OCI-LY1 (cell line): ENCODE measurements around the gene GBE1.

Experiments used
- H2AFZ ChIP-seq: fragments of 200-600 bp; sonication (generic), shearing (Covaris generic); 2 replicates; pipeline ENCODE4 v1.6.0; 2014; ENCODE audit warnings: antibody characterized with exemption, mild to moderate bottlenecking, low read length
- H3F3A ChIP-seq: fragments of 200-600 bp; sonication (generic), shearing (Covaris generic); 2 replicates; pipeline ENCODE4 v1.6.0; 2014; ENCODE audit warnings: mild to moderate bottlenecking, antibody characterized with exemption, low read length, moderate library complexity; ENCODE audit not compliant: insufficient read depth
- H3K27ac ChIP-seq: fragments of 200-600 bp; sonication (generic); 2 replicates; pipeline ENCODE4 v1.5.1; 2014; ENCODE audit warnings: low read length, mixed run types, mild to moderate bottlenecking, low read depth; ENCODE audit not compliant: poor library complexity, severe bottlenecking
- H3K27me3 ChIP-seq: fragments of 200-600 bp; sonication (generic); 2 replicates; pipeline ENCODE4 v1.6.0; 2014; ENCODE audit warnings: antibody characterized with exemption, mild to moderate bottlenecking, low read length, moderate library complexity; ENCODE audit not compliant: insufficient read depth
- H3K36me3 ChIP-seq: fragments of 200-600 bp; sonication (generic); 2 replicates; pipeline ENCODE4 v1.6.1; 2014; ENCODE audit warnings: mild to moderate bottlenecking, antibody characterized with exemption, low read length, moderate library complexity, mixed read lengths; ENCODE audit not compliant: insufficient read depth
- H3K4me1 ChIP-seq: fragments of 200-600 bp; sonication (generic); 2 replicates; pipeline ENCODE4 v1.5.1; 2014; ENCODE audit warnings: mild to moderate bottlenecking, low read length, moderate library complexity; ENCODE audit not compliant: insufficient read depth, severe bottlenecking
- H3K4me2 ChIP-seq: fragments of 200-600 bp; sonication (generic), shearing (Covaris generic); 2 replicates; pipeline ENCODE4 v1.6.1; 2014; ENCODE audit warnings: low read length
- H3K4me3 ChIP-seq: fragments of 200-600 bp; sonication (generic); 2 replicates; pipeline ENCODE4 v1.5.1; 2014; ENCODE audit warnings: low read length, low read depth, mild to moderate bottlenecking, mixed read lengths; ENCODE audit not compliant: poor library complexity, severe bottlenecking
- H3K79me2 ChIP-seq: fragments of 200-600 bp; shearing (Covaris generic); 2 replicates; pipeline ENCODE4 v1.6.1; 2016; ENCODE audit warnings: mixed run types, low read length, mixed read lengths; ENCODE audit not compliant: insufficient read depth
- H3K9ac ChIP-seq: fragments of 200-600 bp; sonication (generic), shearing (Covaris generic); 2 replicates; pipeline ENCODE4 v1.6.1; 2014; ENCODE audit warnings: mild to moderate bottlenecking, low read length, mixed read lengths
- H3K9me2 ChIP-seq: fragments of 200-600 bp; sonication (generic), shearing (Covaris generic); 2 replicates; pipeline ENCODE4 v1.6.1; 2014; ENCODE audit warnings: low read depth, mild to moderate bottlenecking, low read length, mixed read lengths
- H3K9me3 ChIP-seq: fragments of 200-600 bp; shearing (Covaris generic); 2 replicates; pipeline ENCODE4 v1.6.1; 2014; ENCODE audit warnings: low read length, mixed read lengths
- H4K20me1 ChIP-seq: fragments of 200-600 bp; sonication (generic), shearing (Covaris generic); 2 replicates; pipeline ENCODE4 v1.6.0; 2016; ENCODE audit warnings: mild to moderate bottlenecking, low read length; ENCODE audit not compliant: insufficient read depth
- CTCF ChIP-seq: fragments of 200-600 bp; sonication (generic), shearing (Covaris generic); IDR thresholded peaks from 2 replicates; pipeline ENCODE4 v1.5.1; 2017; ENCODE audit warnings: mild to moderate bottlenecking, antibody characterized with exemption, low read length, moderate library complexity, mixed read lengths
- EZH2 ChIP-seq: fragments of 200-600 bp; sonication (generic), shearing (Covaris generic); IDR thresholded peaks from 2 replicates; pipeline ENCODE4 v1.8.0; 2017; ENCODE audit warnings: borderline replicate concordance, mixed run types, mild to moderate bottlenecking, antibody characterized with exemption, low read length, moderate library complexity, mixed read lengths

Gene GBE1

DNA sequence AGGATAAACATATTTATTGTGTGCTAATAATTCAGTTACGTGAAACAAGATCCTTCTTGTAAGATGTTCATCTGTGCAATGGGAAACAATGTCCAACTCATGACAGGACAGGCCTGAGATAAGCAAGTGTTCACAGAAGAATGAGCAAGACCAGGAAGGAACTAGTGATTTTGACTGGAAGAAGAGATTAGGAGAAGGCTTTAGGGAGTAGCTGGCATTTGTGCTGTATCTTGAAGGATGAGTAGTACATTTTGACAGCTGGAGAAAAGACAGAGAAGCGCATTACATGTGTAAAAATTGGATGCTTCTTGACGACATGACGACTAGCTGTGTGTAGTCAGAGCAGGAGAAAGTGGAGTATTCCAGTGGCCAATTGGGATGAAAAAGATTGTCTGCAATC, 48.4 kb downstream of the GBE1 start:
- H3K4me3 ChIP-seq = no peak overlapping the region
- H3K9me3 ChIP-seq = no peaks in the 10 kb centered on the region
- no peak overlapping the region for H3K27ac ChIP-seq
- no peaks in the 10 kb centered on the region for H3K27me3 ChIP-seq
- H3K4me2 ChIP-seq = no peak overlapping the region
- no peaks in the 10 kb centered on the region for H4K20me1 ChIP-seq
- no peaks in the 10 kb centered on the region for H3K36me3 ChIP-seq
- H3K79me2 ChIP-seq = no peaks in the 10 kb centered on the region
- no peaks in the 10 kb centered on the region for H3F3A ChIP-seq
- H3K9ac ChIP-seq = no peak overlapping the region
- H3K4me1 ChIP-seq = no peaks in the 10 kb centered on the region
- no peak for TF ChIP-seq EZH2
- no peak for TF ChIP-seq CTCF
- no peak overlapping the region for H2AFZ ChIP-seq
- no peaks in the 10 kb centered on the region for H3K9me2 ChIP-seq

GRCh38 chr3:81709606-81710005, 51.8 kb downstream of the GBE1 start:
- Histone ChIP-seq H3K27ac (no peak overlapping the region), H3K4me1 (no peaks in the 10 kb centered on the region), H4K20me1 (no peaks in the 10 kb centered on the region), H2AFZ (no peak overlapping the region), H3K4me3 (no peak overlapping the region), H3K9me3 (no peaks in the 10 kb centered on the region), H3K36me3 (no peaks in the 10 kb centered on the region), H3K9me2 (no peaks in the 10 kb centered on the region), H3K4me2 (no peak overlapping the region), H3K9ac (no peak overlapping the region), H3K79me2 (no peaks in the 10 kb centered on the region), H3F3A (no peaks in the 10 kb centered on the region), H3K27me3 (no peaks in the 10 kb centered on the region)
- TF ChIP-seq EZH2 (no peak), CTCF (no peak)

- Histone ChIP-seq H3K9ac (no peak overlapping the region), H3K36me3 (no peaks in the 10 kb centered on the region), H3K4me1 (no peaks in the 10 kb centered on the region), H3F3A (no peaks in the 10 kb centered on the region), H3K4me3 (no peak overlapping the region), H2AFZ (no peak overlapping the region), H3K27ac (no peak overlapping the region), H3K9me2 (no peaks in the 10 kb centered on the region), H4K20me1 (no peaks in the 10 kb centered on the region), H3K4me2 (no peak overlapping the region), H3K27me3 (no peaks in the 10 kb centered on the region), H3K79me2 (no peaks in the 10 kb centered on the region), H3K9me3 (no peaks in the 10 kb centered on the region)
- TF ChIP-seq EZH2 (no peak), CTCF (no peak)
These were observed 53.4 kb downstream of the GBE1 start for GRCh38 chr3:81707996-81708395.
